Activated CD4-positive, alpha-beta T cell treated with anti-CD3 and anti-CD28 coated beads for 4 hours (primary cell): Measurements from ENCODE around the gene FARP2.
"Not testable (repeated sequence)": the region's sequence is repeated elsewhere in the genome, so short reads cannot be mapped to it uniquely, and the experiment has no call there.

Experiments
- DNase-seq, 2 donors: peaks; one replicate each; pipeline ENCODE4 v3.0.0-alpha.2; 2020

FARP2 gene

GRCh38 chr2:241491549-241492173 is 135.6 kb downstream of the FARP2 start:
- no peak for DNase-seq

GRCh38 chr2:241492174-241492565 is 136.1 kb downstream of the FARP2 start:
- no peak for DNase-seq

DNA sequence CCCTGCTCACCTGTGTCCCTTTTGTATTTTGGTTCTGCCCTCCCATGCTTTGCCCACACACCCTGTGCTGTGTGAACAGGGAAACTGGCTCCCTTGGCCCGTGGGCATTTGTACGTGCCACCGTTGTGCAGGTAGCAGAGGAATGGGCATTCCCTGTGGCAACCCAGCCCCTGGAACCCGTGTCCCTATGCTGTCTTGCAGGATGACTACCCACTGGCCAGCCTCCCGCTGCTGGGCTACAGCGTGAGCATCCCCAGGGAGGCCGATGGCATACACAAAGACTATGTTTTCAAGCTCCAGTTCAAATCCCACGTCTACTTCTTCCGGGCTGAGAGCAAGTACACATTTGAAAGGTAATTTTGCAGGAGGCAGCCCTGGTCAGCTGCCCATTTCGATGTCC is 137.0 kb downstream of the FARP2 start:
- DNase-seq: no peak

- no peak for DNase-seq
These were observed 138.3 kb downstream of the FARP2 start for GRCh38 chr2:241494311-241494908.

GRCh38 chr2:241495172-241496002 is 139.3 kb downstream of the FARP2 start:
- no peak for DNase-seq

- DNase-seq: no peak
These were observed 140.1 kb downstream of the FARP2 start for GRCh38 chr2:241496003-241496707.

DNA sequence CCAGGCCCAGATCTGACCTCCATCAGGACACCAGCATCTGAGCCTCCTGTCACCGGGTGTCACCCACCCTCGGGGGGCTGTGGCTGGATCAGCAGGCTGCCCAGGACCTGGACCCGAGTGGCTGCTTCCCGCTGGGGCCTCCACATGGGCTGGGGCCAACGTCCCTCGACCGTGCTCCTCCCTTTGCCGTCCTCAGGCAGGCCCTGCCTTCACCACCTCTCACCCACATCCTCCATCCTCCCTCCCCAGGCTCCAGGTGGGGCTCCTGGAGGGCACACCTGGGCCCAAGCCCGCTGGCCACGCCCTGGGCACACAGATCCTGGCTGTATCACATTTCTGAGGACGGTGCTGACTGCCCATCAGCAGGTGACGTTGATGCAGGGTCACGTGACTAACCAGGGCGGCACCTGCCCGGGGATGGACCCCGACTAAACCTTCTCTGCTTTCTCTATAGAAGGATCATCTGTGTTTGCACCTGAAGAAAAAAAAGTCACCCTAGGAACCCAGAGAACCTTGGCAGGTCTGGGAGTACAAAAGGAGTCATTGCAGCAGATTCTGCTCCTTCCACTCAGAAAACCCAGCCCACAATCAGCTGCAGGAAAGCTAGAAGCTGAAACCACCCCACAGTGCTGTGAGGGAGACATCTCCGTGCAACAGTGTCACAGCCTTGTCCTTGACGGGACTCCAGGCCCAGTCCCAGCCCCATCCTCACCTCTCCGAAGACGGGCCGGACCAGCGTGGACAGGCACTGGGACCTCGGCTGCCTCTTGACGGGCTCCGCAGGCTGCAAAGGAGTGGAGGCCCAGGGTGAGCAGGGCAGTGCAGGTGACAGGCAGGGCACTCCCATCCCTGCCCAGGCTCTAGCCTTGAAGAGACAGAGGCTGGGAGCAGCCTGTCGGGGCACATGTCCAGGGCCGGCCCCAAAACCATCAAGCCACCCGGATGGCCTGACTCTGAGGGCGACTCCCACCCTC is 141.1 kb downstream of the FARP2 start:
- DNase-seq: no peak

GRCh38 chr2:241498115-241499070 is 142.3 kb downstream of the FARP2 start:
- DNase-seq: no peak

- DNase-seq: no peak
These were observed 143.3 kb downstream of the FARP2 start for GRCh38 chr2:241499146-241499965.

- no peak for DNase-seq
These were observed 143.9 kb downstream of the FARP2 start for GRCh38 chr2:241500016-241500415.

DNA sequence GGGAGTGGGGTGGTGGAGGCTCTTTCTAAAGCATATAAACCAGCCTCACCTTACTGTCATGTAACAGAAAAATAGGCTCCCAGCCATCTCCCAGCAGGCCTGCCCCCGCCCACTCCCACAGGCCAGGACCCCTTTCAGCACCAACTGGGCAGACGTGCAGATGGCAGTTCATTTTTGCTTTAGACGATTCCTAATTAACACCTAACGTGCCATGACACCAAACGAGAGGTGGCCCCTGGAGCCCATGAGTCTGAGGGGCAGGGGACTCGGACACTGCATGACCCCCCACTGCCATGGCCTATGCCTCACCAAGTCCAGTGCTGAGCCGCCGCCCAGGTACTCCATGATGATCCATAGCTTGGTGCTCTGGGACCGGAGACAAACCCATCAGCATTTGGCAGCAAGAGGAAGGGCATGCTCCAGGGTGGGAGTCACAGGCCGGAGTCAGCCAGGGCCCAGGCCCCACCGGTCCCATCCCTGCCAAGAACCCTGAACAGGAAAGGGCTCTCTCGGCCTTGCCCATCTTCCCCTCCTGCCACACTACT is 144.4 kb downstream of the FARP2 start:
- DNase-seq: no peak

DNA sequence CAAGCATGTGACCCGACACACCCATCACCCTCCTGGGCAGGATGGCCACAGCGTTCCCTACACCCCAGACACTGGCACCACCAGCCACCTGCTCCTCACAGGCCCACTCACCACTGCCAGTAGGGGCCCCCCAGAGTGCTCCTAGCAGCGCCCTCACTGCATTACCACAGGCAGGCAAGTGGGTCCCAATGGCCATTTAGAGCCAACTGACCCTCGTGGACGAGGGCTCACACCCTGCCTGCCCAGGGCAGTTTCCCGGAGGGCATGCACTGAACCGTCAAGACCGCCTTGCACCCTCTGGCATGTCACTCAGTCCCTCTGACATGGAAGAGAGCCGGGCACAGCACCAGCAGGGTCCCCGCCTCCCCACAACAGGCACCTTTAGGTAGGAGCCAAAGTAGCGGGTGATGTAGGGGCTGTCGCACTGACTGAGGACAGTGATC is 145.0 kb downstream of the FARP2 start:
- no peak for DNase-seq

DNA sequence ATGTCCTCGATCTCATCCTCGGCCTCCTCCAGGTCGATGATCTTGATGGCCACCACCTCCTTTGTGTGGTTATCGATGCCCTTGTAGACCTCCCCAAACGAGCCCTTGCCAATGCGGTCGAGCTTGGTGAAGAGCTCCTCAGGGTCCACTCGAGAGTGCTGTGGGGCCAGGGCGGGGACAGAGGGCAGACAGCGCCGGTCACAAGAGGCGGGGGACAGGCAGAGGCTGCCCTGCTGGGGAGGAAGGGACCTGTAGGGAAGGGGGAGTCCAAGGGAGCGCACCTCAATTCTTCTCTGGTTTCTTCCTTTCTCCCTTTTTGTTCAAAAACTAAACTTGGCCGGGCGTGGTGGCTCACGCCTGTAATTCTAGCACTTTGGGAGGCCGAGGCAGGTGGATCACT is 145.5 kb downstream of the FARP2 start:
- DNase-seq: no peak

DNA sequence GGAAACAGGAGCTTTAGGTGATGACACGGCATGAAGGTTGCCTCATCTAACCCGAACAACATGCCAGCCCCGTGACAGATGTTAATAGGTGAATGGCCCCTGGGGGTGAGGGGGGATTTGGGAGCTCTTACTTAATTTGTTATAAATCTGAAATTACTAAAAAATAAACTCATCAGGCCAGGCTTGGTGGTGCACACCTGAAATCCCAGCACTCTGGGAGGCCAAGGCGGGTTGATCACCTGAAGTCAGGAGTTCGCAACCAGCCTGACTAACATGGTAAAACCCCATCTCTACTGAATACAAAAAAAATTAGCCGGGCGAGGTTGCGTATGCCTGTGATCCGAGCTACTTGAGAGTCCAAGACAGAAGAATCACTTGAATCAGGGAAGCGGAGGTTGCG is 146.2 kb downstream of the FARP2 start:
- no peak for DNase-seq

DNA sequence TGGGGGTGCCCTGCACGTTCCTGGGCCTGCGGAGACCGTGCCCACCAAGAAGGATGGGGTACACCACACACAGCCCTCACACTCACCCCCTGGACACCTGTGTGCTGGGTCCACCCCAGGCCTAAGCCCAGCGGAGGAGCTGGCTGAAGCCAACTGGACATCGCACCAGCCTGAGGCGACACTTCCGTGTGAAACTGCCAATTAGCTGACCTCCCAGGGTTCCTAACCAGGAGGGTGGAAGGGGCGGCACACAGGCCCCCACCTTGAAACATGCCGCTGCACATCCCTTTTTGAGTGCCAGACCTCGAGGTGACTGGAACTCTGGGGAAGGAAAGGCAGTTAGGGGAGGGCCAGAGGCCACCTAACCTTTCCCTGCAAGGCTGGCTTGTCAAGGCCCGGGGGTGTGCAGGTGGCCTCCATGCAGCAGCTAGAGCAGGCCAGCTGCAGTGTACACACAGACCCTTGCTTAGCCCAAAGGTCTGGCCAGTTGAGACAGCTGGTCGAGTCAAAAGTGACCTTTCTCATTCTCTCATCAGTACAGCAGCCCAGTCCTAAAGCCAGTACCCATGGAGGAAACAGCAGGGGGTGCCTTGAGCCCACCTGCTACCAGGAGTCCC is 147.8 kb downstream of the FARP2 start:
- no peak for DNase-seq

- no peak for DNase-seq
These were observed 149.1 kb downstream of the FARP2 start for GRCh38 chr2:241505086-241505780.

DNA sequence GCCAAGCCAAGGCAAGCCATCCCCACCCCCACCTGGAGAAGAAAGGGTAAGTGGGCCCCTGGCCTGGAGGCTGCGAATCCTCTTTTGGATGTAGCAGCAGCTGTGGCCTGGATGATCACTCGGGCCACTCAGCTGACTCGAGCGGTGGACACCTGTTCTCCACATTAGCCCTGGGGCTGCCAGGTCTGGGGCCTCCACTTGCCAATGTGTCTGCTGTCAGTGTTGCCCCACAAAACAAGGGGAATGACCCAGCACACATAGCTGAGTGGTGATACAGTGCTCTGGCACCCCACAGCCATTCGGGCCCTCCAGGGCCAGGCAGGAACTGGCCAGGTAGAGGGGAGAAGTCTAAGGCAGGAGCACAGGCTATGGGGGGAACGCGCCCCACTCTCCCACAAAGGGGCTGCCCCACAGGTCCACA is 149.7 kb downstream of the FARP2 start:
- no peak for DNase-seq

DNA sequence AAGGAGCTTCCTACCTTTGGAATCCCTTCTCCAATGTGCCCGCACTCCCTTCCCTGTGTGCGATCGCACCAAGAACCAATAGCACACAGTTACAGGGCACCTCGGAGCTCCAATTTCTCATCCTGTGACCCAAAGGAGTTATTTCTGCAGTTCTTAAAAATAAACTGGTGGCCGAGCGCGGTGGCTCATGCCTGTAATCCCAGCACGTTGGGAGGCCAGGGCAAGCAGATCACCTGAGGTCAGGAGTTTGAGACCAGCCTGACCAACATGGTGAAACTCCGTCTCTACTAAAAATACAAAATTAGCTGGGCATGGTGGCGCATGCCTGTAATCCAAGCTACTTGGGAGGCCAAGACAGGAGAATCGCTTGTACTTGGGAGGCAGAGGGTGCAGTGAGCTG is 150.2 kb downstream of the FARP2 start:
- DNase-seq: not testable (repeated sequence)
